Measurements from ENCODE around the gene MARVELD1. TPM values are rescaled to one million over a fixed set of nuclear protein-coding genes. Genes with fewer than 3 reads are reported as not detected.

Gene MARVELD1
- total and polyA plus RNA-seq, 2 of the 8 experiments (the other 6 are each of a cell fraction or from before 2014, with no cell fraction given) = 28.1 to 37.3 TPM

DNA sequence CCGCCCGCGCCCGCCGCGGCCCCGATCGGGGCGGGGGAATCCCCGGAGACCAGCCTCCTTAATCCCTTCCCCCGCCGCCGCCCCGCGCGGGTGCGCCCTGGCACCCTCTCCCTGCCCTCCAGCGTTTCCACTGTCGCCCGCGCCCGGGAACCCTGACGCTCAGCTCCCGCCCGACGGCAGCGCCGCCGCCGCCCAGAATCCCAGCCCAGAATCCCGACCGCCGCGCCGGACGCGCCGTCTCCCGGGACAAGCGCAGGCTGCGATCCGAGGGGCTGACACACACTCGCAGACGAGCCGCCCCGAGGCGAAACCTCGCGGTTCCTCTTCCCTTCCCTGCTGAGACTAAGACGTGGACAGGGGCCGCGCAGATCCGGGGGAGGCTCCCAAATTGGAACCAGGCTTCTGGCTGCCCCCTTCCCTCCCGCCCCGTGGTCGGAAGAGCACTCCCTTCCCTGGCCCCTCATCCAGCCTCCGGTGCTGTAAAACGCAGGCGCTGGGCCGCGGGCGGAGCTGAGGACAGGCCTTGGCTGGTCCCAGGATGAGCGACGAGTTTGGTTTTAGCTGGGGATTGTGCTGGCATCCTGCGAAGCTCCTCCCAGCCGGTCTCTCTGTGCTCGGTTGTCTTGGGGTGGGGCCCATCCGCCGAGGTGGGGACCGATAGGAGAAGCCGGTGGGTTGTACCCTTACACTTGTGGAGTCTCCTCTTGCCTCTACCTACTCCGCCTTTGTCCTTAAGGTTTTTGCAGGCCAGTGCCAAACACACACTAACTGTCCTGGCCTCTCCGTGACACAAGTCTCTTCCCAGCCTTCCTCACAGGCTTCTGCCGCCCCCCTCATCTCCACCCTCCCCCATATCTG, 1.1 kb downstream of the MARVELD1 start (continued):
- TF ChIP-seq SP1 (IDR thresholded peaks at IDR 0.05; ENCODE audit: low read depth, low read length) = 0 out of 2 replicates have a peak, but pooled peaks have one; percentile 6
- TF ChIP-seq TCF12 (IDR thresholded peaks at IDR 0.05; ENCODE audit: low read depth, low read length) = no peak
- TF ChIP-seq CTCF (IDR thresholded peaks at IDR 0.05; ENCODE audit: control extremely low read depth in 1 of 3, insufficient read depth in 1 of 3, low read depth in 1 of 3, low read length in 3 of 3) = no peak
- no peak for TF ChIP-seq SIRT6 (IDR thresholded peaks at IDR 0.05; ENCODE audit: low read length)
- TF ChIP-seq NRF1 (IDR thresholded peaks at IDR 0.05; ENCODE audit: low read depth, low read length) = no peak
- TF ChIP-seq ATF3 (IDR thresholded peaks at IDR 0.05; ENCODE audit: insufficient read depth, low read depth, low read length) = no peak
- TF ChIP-seq EGR1 (IDR thresholded peaks at IDR 0.05; ENCODE audit: borderline replicate concordance, low read depth, low read length) = no peak
- no peak for TF ChIP-seq EP300 (IDR thresholded peaks at IDR 0.05; ENCODE audit: borderline replicate concordance in 1 of 2, low read depth in 2 of 2, low read length in 2 of 2)
- 0 out of 2 replicates have a peak, but pooled peaks have one; percentile 6 for TF ChIP-seq MAX (IDR thresholded peaks at IDR 0.05)
- TF ChIP-seq SP4 (IDR thresholded peaks at IDR 0.05; ENCODE audit: low read length) = no peak; the same call in 1 of the 2 replicates
- TF ChIP-seq CHD1 (IDR thresholded peaks at IDR 0.05; ENCODE audit: low read depth, low read length) = no peak; the same call in 1 of the 2 replicates
- TF ChIP-seq EZH2 (IDR thresholded peaks at IDR 0.05; ENCODE audit: low read depth, low read length, severe bottlenecking) = no peak
- TF ChIP-seq HDAC6 (IDR thresholded peaks at IDR 0.05; ENCODE audit: low read depth, low read length) = no peak
- TF ChIP-seq MAFK (IDR thresholded peaks at IDR 0.05; ENCODE audit: low read depth, low read length) = no peak
- TF ChIP-seq CREB1 (IDR thresholded peaks at IDR 0.05) = no peak
- no peak for TF ChIP-seq PHF8 (conservative IDR thresholded peaks at IDR 0.05; ENCODE audit: low read depth, low read length)
- TF ChIP-seq POLR2AphosphoS5 (IDR thresholded peaks at IDR 0.05; ENCODE audit: low read depth, low read length) = peak; percentile 85
- no peak for TF ChIP-seq CBX8 (IDR thresholded peaks at IDR 0.05; ENCODE audit: borderline replicate concordance, low read depth, low read length)
- no peak for TF ChIP-seq KDM5A (IDR thresholded peaks at IDR 0.05; ENCODE audit: low read length)
- no peak for TF ChIP-seq HDAC2 (IDR thresholded peaks at IDR 0.05; ENCODE audit: borderline replicate concordance in 1 of 2, low read depth in 2 of 2, low read length in 2 of 2)
- no peak for TF ChIP-seq BCL11A (IDR thresholded peaks at IDR 0.05; ENCODE audit: low read depth in 2 of 2, low read length in 2 of 2)
